ENCODE measurements around the gene TM4SF1.
"Not testable (repeated sequence)": the region's sequence is repeated elsewhere in the genome, so short reads cannot be mapped to it uniquely, and the experiment has no call there.

The TM4SF1 gene

DNA sequence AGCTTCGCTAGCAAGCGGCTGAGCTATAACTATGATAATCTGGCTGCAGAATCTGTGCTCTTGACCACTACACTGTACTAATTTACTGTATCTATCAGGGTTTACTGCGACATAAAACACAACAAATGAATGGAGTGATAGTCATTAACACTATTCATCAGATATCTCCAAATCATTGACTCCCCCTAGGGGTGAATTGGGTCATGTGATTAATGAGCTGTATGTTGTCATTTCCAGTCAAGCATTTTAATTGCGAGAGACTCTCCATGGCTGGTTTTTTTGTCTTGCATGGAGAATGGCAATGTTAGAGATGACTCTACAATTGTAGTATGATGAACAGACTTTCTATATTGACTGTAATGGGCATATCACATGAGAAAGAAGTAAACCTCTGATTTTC is 33.5 kb downstream of the TM4SF1 start:
- DNase-seq (ENCODE audit: low read depth in 2 of 2), result no peak

DNA sequence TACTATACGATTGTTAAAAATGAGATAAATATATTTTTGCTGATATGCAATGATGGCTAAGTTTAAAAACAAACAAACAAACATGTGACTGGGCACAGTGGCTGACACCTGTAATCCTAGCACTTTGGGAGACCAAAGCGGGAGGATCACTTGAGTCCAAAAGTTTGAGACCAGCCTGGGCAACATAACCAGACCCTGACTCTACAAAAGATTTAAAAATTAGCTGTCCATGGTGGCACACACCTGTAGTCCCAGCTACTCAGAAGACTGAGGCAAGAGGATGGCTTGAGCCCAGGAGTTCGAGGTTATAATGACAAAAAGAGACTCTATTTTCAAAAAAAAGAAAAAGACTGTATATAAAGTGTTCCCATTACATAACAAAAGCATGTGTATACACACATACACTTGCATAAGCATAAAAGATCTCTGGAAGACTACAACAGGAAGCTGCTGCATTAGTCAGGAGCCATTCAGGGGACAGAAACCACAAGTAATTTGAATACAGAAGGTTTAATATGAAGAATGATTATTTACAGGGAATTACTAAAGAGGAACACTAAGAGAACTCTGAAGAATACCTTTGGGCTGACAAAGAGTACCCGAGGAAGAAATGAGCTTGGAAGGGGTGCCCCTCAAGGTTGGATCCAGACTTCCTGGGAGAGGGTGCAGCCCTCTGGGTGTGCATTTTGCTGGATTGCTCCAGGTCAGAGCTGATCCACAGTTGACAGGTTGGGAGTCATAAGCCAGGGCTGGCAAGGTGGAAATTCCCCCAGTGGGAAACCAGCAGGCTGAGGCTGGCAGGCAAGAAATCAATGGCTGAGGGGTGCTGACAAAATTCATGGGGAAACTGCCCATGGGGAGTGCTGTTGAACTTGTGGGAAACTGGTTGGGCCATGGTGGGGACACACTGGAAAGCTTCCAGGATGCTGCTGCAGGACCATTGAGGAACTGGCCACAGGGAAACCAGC is 34.8 kb downstream of the TM4SF1 start:
- peak; percentile 51 to 56 for DNase-seq (ENCODE audit: low read depth in 2 of 2)

DNA sequence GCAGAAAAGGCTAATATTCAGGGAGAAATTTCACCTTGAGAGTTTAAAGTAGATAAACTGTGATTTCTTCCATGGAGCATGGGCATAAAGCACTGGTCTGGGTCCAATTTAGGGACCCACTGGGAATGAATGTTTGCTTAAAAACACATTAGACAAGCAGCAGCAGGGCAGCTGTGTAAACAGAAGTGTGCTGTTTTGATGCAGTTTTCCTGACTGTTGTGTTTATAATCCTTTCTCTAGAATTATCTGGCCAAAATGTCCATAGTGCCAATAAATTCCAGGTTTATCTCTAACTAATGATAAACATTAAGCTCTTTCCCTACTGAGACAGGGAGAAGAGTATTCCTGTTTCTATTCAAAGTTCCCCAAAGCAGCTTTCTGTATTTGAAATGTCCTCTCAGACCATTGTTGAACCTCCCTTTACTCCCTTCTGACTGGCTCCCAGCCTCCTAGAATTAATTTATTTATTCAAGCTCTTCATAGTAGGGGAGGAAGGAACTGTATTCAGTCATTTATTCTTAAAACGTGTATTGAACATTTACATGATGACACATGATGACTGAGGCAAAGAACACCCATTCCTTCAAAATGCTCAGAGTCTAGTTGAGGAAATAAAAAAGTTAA is 37.0 kb downstream of the TM4SF1 start:
- DNase-seq (ENCODE audit: low read depth in 2 of 2), result no peak

DNA sequence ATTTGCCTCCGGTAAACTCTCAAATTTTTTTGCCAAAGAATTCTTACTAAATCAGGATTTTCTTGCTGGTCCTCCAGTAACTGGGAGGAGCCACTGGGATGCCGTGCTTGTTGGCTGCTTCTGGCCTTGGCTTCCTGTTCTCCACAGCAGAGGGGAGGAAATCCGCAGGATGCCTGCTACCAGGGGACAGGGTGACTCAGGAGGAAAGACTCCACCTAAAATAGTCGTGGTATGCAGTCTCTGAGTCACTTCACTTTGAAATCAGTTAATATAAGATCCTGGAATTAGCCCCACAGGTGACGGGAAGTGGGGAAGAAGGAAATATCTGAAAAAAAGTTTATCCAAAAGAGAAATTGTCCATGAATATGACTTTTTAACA is 37.5 kb downstream of the TM4SF1 start:
- DNase-seq (ENCODE audit: low read depth in 2 of 2), result peak; percentile 92 to 94

GRCh38 chr3:149337486-149337885 is 40.0 kb downstream of the TM4SF1 start:
- DNase-seq (ENCODE audit: low read depth in 2 of 2), result not testable (repeated sequence)

GRCh38 chr3:149336925-149337324 is 40.5 kb downstream of the TM4SF1 start:
- no peak for DNase-seq (ENCODE audit: low read depth in 2 of 2)

DNA sequence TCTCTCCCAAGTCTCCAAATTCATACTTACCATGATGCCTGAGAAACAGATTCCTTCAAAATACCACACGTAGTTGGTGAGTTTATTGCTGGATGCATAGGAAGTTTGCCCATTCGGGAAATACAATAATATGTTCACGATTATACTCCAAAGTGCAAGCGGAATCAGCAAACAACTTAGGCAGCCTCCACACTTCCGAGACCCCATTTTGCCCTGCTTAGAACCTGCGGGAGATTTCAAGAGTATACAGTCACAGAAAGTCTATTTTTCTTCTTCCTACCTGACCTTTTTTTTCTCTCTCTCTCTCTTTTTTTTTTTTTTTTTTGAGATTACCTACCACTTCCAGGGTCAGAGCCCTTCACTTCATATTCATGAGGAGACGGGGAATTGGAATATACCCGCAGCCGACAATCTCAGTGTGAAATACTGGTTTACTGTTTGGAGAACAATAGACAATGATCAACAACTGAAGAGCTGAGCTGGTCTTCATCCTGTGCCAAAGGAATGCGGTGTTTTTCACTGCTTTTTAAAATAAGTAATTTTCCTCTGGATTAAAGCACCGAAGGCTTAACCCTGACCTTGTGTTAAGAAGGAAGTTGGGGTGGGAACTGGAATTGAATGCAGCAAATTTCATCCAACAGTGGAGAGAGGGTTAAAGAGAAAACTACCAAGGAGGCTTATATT is 44.1 kb downstream of the TM4SF1 start, which contains the start of gene TM4SF18:
Gene TM4SF18 (minus strand): TSS at position 461 of the 684 bp plus-strand sequence. CDS start 254 bp downstream, at position 207.
- no peak for DNase-seq (ENCODE audit: low read depth in 2 of 2)

- no peak for DNase-seq (ENCODE audit: low read depth in 2 of 2)
Measured at GRCh38 chr3:149332771-149333170, 44.7 kb downstream of the TM4SF1 start.

GRCh38 chr3:149332227-149332765 is 45.2 kb downstream of the TM4SF1 start:
- DNase-seq (ENCODE audit: low read depth in 2 of 2), result no peak

- DNase-seq (ENCODE audit: low read depth in 2 of 2), result no peak
Measured at GRCh38 chr3:149331396-149331795, 46.1 kb downstream of the TM4SF1 start.

DNA sequence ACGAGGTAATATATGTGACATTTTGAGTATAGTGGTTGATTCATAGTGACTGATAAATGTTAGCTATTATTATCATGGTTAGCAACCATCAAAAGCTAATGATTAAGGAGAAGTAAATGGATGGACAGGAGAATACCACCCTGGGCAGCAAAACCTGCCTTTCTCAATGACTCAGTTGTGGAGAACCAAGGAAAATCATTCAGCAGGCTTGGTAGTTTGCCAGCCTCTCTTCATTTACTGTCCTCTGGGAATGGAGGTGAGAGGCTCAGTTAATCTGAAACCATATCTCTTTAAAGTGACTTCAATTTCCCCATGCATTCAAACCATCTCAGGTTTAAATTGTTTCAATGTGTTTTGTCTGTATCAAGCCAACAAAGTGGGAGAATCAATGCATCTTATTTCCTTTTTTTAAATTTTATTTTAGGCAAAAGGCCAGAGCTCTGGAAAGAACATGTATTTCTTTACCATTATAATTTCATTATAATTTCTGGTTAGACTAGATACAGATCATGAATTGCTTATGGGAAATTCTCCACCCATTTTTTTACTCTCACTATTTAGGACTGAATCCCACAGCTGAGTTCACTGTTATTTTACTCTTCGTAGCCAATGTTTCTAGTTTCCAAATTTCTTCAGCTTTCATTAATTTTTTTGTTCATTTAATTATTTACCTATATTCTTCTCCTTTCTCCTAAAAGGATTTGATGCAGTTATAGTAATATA is 46.7 kb downstream of the TM4SF1 start:
- no peak for DNase-seq (ENCODE audit: low read depth in 2 of 2)

DNA sequence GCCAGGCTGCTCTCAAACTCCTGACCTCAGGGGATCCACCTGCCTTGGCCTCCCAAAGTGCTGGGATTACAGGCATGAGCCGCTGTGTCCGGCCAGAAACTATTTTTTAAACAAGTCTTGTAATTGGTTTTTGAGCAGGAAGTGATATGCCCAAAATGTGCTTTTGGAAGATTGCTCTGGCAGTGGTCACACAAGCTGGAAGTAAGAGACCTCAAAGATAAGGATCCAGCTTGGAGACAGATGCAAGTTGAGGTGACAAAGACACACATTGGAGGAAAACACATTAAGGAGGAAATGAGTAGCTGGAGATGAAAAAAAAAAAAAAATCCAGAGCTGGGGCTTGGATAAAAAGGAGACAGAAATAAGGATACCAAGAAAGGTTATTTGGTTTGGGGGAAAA is 50.3 kb downstream of the TM4SF1 start:
- no peak for DNase-seq (ENCODE audit: low read depth in 2 of 2)

GRCh38 chr3:149325581-149325980 is 51.9 kb downstream of the TM4SF1 start:
- no peak for DNase-seq (ENCODE audit: low read depth in 2 of 2)

DNA sequence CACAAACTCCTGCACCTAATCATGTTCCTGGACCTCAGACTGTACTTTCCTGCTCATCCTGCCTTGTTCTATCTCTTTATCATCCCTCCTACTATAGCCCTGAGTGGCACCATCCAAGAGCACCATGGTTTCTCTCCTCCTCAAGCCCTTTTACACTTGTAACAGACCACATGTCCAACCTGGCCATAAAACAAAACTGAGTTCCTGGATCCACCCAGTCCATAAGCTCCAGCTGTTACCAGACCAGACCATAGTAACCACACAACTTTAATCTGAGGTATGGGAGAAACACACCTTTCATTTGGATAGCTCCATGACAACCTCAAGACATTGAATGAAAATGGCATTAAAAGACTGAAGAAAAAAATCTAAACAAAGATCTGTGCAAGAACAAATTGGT is 53.1 kb downstream of the TM4SF1 start:
- DNase-seq (ENCODE audit: low read depth in 2 of 2), result no peak

GRCh38 chr3:149321640-149322039 is 55.8 kb downstream of the TM4SF1 start:
- no peak for DNase-seq (ENCODE audit: low read depth in 2 of 2)

GRCh38 chr3:149321136-149321535 is 56.3 kb downstream of the TM4SF1 start:
- DNase-seq (ENCODE audit: low read depth in 2 of 2), result no peak

GRCh38 chr3:149319750-149320149 is 57.7 kb downstream of the TM4SF1 start:
- no peak for DNase-seq (ENCODE audit: low read depth in 2 of 2)
